ENCODE measurements around the gene BEND5. TPM values are rescaled to one million over a fixed set of nuclear protein-coding genes. Genes with fewer than 3 reads are reported as not detected.

Gene BEND5
- total RNA-seq, 2 donors from 2014 or later = 2.7 to 2.8 TPM

GRCh38 chr1:48761986-48762385 lies 14.7 kb downstream of the BEND5 start:
- Histone ChIP-seq H3K36me3 (peaks cover 24% of the 10 kb centered on the region), H3K4me1 (no peaks in the 10 kb centered on the region), H3K27me3 (no peaks in the 10 kb centered on the region), H3K4me3 (no peak overlapping the region), H3K27ac (no peak overlapping the region), H3K9me3 (no peaks in the 10 kb centered on the region)
- no peak for DNase-seq (ENCODE audit: low spot score)
- no peak for TF ChIP-seq CTCF (IDR thresholded peaks at IDR 0.05)

- no peak for TF ChIP-seq CTCF (IDR thresholded peaks at IDR 0.05)
- H3K9me3 ChIP-seq = no peaks in the 10 kb centered on the region
- H3K4me3 ChIP-seq = no peak overlapping the region
- no peaks in the 10 kb centered on the region for H3K4me1 ChIP-seq
- H3K27ac ChIP-seq = no peak overlapping the region
- DNase-seq (ENCODE audit: low spot score) = no peak
- no peaks in the 10 kb centered on the region for H3K27me3 ChIP-seq
- H3K36me3 ChIP-seq = peaks cover 24% of the 10 kb centered on the region
Measured at GRCh38 chr1:48761411-48761810, 15.3 kb downstream of the BEND5 start.

GRCh38 chr1:48760857-48761256 lies 15.8 kb downstream of the BEND5 start:
- Histone ChIP-seq H3K36me3 (peaks cover 24% of the 10 kb centered on the region), H3K4me3 (no peak overlapping the region), H3K27ac (no peak overlapping the region), H3K9me3 (no peaks in the 10 kb centered on the region), H3K27me3 (no peaks in the 10 kb centered on the region), H3K4me1 (no peaks in the 10 kb centered on the region)
- DNase-seq (ENCODE audit: low spot score) = no peak
- TF ChIP-seq CTCF (IDR thresholded peaks at IDR 0.05) = no peak

GRCh38 chr1:48758976-48759375 lies 17.7 kb downstream of the BEND5 start:
- no peak overlapping the region for H3K27ac ChIP-seq
- DNase-seq (ENCODE audit: low spot score) = no peak
- H3K4me3 ChIP-seq = no peak overlapping the region
- no peaks in the 10 kb centered on the region for H3K9me3 ChIP-seq
- no peaks in the 10 kb centered on the region for H3K4me1 ChIP-seq
- no peak for TF ChIP-seq CTCF (IDR thresholded peaks at IDR 0.05)
- H3K27me3 ChIP-seq = no peaks in the 10 kb centered on the region
- H3K36me3 ChIP-seq = peaks cover 24% of the 10 kb centered on the region

GRCh38 chr1:48757363-48757762 lies 19.3 kb downstream of the BEND5 start:
- no peak overlapping the region for H3K4me3 ChIP-seq
- H3K27me3 ChIP-seq = no peaks in the 10 kb centered on the region
- H3K27ac ChIP-seq = no peak overlapping the region
- H3K4me1 ChIP-seq = peaks cover 0 to 4% of the 10 kb centered on the region in 2 donors
- peaks cover 28% of the 10 kb centered on the region for H3K36me3 ChIP-seq
- TF ChIP-seq CTCF (IDR thresholded peaks at IDR 0.05) = no peak
- no peak for DNase-seq (ENCODE audit: low spot score)
- no peaks in the 10 kb centered on the region for H3K9me3 ChIP-seq

GRCh38 chr1:48756683-48757316 lies 19.9 kb downstream of the BEND5 start:
- Histone ChIP-seq H3K27ac (no peak overlapping the region), H3K4me1 (peaks cover 0 to 9% of the 10 kb centered on the region in 2 donors), H3K36me3 (peaks cover 28% of the 10 kb centered on the region), H3K9me3 (no peaks in the 10 kb centered on the region), H3K4me3 (no peak overlapping the region), H3K27me3 (no peaks in the 10 kb centered on the region)
- DNase-seq (ENCODE audit: low spot score) = no peak
- no peak for TF ChIP-seq CTCF (IDR thresholded peaks at IDR 0.05)
